GM23338 (cell line): ENCODE measurements around the gene SF3A1. TPM values are rescaled to one million over a fixed set of nuclear protein-coding genes. Genes with fewer than 3 reads are reported as not detected.

Experiments
- ATAC-seq: fragments of 200-7000 bp; cut with Tn5 transposase; 3 replicates; pipeline ENCODE4 v1.9.1; 2020
- DNase-seq: peaks from one replicate; pipeline ENCODE4 v3.0.0-alpha.2; 2015; ENCODE audit warnings: low spot score
- H2AFZ ChIP-seq: fragments of 200-600 bp; sonication (generic); 2 replicates; pipeline ENCODE4 v1.8.0; 2016; ENCODE audit warnings: antibody characterized with exemption, mild to moderate bottlenecking, moderate library complexity
- H3F3A ChIP-seq: fragments of 200-600 bp; sonication (generic); replicated peaks from 2 replicates; pipeline ENCODE4 v1.8.0; 2017; ENCODE audit warnings: antibody characterized with exemption, mixed run types, low read depth
- H3K27ac ChIP-seq: fragments of 200-600 bp; sonication (generic); 2 replicates; pipeline ENCODE4 v1.6.1; 2016; ENCODE audit warnings: low read depth
- H3K27me3 ChIP-seq: fragments of 200-600 bp; sonication (generic); 2 replicates; pipeline ENCODE4 v1.8.0; 2016; ENCODE audit warnings: mild to moderate bottlenecking, mixed run types, moderate library complexity; ENCODE audit not compliant: insufficient read depth
- H3K36me3 ChIP-seq: fragments of 200-600 bp; sonication (generic); 2 replicates; pipeline ENCODE4 v1.8.0; 2016; ENCODE audit warnings: mild to moderate bottlenecking; ENCODE audit not compliant: insufficient read depth
- H3K4me1 ChIP-seq: fragments of 200-600 bp; sonication (generic); 2 replicates; pipeline ENCODE4 v1.8.0; 2016; ENCODE audit warnings: mild to moderate bottlenecking, moderate library complexity; ENCODE audit not compliant: insufficient read depth
- H3K4me2 ChIP-seq: fragments of 200-600 bp; sonication (generic); 2 replicates; pipeline ENCODE4 v1.7.1; 2017; ENCODE audit warnings: mixed run types
- H3K4me3 ChIP-seq: fragments of 200-600 bp; sonication (generic); 2 replicates; pipeline ENCODE4 v1.6.1; 2016; ENCODE audit warnings: mixed run types
- H3K79me2 ChIP-seq: fragments of 200-600 bp; sonication (generic); replicated peaks from 2 replicates; pipeline ENCODE4 v1.8.0; 2017; ENCODE audit warnings: mild to moderate bottlenecking; ENCODE audit not compliant: insufficient read depth
- H3K9me2 ChIP-seq: fragments of 200-600 bp; sonication (generic); 2 replicates; pipeline ENCODE4 v1.8.0; 2017; ENCODE audit not compliant: insufficient read depth
- H4K20me1 ChIP-seq: fragments of 200-600 bp; sonication (generic); replicated peaks from 2 replicates; pipeline ENCODE4 v1.8.0; 2017; ENCODE audit warnings: mild to moderate bottlenecking; ENCODE audit not compliant: insufficient read depth
- H3K27ac Mint-ChIP-seq: 2 replicates; pipeline ENCODE4 v1.8.0; 2020; ENCODE audit warnings: inconsistent platforms, mild to moderate bottlenecking, moderate library complexity, mixed read lengths
- H3K27me3 Mint-ChIP-seq: 3 replicates; pipeline ENCODE4 v1.8.0; 2022; ENCODE audit warnings: low read depth, mild to moderate bottlenecking, moderate library complexity, mixed read lengths, inconsistent platforms; ENCODE audit not compliant: insufficient read depth, poor library complexity
- H3K36me3 Mint-ChIP-seq: 3 replicates; pipeline ENCODE4 v1.8.0; 2021; ENCODE audit warnings: low read depth, mild to moderate bottlenecking, inconsistent platforms, moderate library complexity, mixed read lengths
- H3K4me1 Mint-ChIP-seq: 3 replicates; pipeline ENCODE4 v1.8.0; 2020; ENCODE audit warnings: mild to moderate bottlenecking, inconsistent platforms, mixed read lengths
- H3K4me3 Mint-ChIP-seq: 3 replicates; pipeline ENCODE4 v1.8.0; 2021; ENCODE audit warnings: moderate library complexity, mild to moderate bottlenecking, inconsistent platforms, mixed read lengths
- H3K9me3 Mint-ChIP-seq: 3 replicates; pipeline ENCODE4 v1.8.0; 2020; ENCODE audit warnings: moderate library complexity, mild to moderate bottlenecking, inconsistent platforms, mixed read lengths
- CREB1 ChIP-seq: fragments of 250-450 bp; sonication (Bioruptor Pico); IDR thresholded peaks from 2 replicates; pipeline ENCODE4 v1.5.0; 2020; ENCODE audit warnings: low read depth, mild to moderate bottlenecking, moderate library complexity
- EZH2 ChIP-seq: fragments of 200-600 bp; sonication (generic); IDR thresholded peaks from one replicate; pipeline ENCODE4 v1.8.0; 2017; ENCODE audit warnings: antibody characterized with exemption, mild to moderate bottlenecking, low read depth; ENCODE audit not compliant: unreplicated experiment
- POLR2AphosphoS5 ChIP-seq: IDR thresholded peaks from 2 replicates; pipeline ENCODE4 v1.6.1; 2016; ENCODE audit warnings: antibody characterized with exemption, low read depth
- ZNF331 ChIP-seq: fragments of 250-450 bp; sonication (Bioruptor Pico); IDR thresholded peaks from 2 replicates; pipeline ENCODE4 v1.5.0; 2020; ENCODE audit warnings: low read depth, mild to moderate bottlenecking, moderate library complexity
- polyA plus RNA-seq: library from polyadenylated mRNA; unstranded; fragments of >200 nt; fragmentation: Nextera tagmentation; extraction: Ambion mirVana; gene quantifications from 2 replicates; pipeline ENCODE4 v1.2.1, GENCODE V29; 2016
- total RNA-seq: library from RNA; depleted of rRNA; stranded (reverse); fragments of >200 nt; shearing (Covaris generic); gene quantifications from 2 replicates; pipeline ENCODE4 v1.2.3, GENCODE V29; 2014
- TF ChIP-seq, protein P1 (sequence below): fragments of 250-450 bp; sonication (Bioruptor Pico); IDR thresholded peaks from 2 replicates; pipeline ENCODE4 v1.5.0; 2020; ENCODE audit warnings: mild to moderate bottlenecking, moderate library complexity

SF3A1 gene
- total and polyA plus RNA-seq, 2 experiments from 2014 or later = 107 to 108 TPM

DNA sequence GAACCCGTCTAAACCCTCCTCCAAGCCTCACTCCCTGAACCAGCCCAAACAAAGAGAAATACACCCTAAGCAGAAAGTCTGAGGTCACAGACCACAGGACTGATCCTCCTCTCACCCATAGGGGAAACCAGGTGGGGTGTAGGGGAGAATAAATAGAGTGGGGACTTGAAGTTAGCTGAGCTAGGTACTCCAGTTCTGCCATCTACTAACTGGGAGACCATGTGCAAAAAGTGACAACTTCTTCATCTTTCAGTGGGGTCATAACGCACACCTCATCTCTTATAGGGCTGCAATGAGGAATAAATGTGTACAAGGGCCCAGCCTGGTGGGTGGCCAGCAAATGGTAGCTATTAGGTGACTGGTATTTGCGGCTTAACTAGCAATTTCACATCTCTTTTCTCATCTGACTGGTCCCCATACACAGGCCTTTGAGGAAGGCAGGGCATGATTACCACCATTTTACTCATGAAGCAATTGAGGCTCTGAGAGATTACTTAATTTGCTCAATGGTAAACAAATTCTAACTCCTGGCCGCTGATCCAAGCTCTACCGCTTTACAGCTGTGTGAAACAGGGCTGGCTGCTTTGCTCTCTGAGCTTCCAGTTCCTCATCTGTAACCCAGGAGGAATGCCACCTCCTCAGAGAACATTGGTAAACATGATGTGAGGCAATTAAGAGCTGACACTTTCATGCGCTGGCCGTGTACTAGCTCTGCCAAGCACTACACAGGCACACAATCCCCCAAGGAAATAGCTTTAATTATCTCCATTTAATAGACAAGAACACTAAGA, 46.5 kb downstream of the SF3A1 start (continued):
- TF ChIP-seq, protein P1, sequence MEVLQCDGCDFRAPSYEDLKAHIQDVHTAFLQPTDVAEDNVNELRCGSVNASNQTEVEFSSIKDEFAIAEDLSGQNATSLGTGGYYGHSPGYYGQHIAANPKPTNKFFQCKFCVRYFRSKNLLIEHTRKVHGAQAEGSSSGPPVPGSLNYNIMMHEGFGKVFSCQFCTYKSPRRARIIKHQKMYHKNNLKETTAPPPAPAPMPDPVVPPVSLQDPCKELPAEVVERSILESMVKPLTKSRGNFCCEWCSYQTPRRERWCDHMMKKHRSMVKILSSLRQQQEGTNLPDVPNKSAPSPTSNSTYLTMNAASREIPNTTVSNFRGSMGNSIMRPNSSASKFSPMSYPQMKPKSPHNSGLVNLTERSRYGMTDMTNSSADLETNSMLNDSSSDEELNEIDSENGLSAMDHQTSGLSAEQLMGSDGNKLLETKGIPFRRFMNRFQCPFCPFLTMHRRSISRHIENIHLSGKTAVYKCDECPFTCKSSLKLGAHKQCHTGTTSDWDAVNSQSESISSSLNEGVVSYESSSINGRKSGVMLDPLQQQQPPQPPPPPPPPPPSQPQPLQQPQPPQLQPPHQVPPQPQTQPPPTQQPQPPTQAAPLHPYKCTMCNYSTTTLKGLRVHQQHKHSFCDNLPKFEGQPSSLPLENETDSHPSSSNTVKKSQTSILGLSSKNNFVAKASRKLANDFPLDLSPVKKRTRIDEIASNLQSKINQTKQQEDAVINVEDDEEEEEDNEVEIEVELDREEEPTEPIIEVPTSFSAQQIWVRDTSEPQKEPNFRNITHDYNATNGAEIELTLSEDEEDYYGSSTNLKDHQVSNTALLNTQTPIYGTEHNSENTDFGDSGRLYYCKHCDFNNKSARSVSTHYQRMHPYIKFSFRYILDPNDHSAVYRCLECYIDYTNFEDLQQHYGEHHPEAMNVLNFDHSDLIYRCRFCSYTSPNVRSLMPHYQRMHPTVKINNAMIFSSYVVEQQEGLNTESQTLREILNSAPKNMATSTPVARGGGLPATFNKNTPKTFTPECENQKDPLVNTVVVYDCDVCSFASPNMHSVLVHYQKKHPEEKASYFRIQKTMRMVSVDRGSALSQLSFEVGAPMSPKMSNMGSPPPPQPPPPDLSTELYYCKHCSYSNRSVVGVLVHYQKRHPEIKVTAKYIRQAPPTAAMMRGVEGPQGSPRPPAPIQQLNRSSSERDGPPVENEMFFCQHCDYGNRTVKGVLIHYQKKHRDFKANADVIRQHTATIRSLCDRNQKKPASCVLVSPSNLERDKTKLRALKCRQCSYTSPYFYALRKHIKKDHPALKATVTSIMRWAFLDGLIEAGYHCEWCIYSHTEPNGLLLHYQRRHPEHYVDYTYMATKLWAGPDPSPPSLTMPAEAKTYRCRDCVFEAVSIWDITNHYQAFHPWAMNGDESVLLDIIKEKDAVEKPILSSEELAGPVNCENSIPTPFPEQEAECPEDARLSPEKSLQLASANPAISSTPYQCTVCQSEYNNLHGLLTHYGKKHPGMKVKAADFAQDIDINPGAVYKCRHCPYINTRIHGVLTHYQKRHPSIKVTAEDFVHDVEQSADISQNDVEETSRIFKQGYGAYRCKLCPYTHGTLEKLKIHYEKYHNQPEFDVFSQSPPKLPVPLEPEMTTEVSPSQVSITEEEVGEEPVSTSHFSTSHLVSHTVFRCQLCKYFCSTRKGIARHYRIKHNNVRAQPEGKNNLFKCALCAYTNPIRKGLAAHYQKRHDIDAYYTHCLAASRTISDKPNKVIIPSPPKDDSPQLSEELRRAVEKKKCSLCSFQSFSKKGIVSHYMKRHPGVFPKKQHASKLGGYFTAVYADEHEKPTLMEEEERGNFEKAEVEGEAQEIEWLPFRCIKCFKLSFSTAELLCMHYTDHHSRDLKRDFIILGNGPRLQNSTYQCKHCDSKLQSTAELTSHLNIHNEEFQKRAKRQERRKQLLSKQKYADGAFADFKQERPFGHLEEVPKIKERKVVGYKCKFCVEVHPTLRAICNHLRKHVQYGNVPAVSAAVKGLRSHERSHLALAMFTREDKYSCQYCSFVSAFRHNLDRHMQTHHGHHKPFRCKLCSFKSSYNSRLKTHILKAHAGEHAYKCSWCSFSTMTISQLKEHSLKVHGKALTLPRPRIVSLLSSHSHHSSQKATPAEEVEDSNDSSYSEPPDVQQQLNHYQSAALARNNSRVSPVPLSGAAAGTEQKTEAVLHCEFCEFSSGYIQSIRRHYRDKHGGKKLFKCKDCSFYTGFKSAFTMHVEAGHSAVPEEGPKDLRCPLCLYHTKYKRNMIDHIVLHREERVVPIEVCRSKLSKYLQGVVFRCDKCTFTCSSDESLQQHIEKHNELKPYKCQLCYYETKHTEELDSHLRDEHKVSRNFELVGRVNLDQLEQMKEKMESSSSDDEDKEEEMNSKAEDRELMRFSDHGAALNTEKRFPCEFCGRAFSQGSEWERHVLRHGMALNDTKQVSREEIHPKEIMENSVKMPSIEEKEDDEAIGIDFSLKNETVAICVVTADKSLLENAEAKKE (CRISPR knock-in tag) = no peak
- TF ChIP-seq ZNF331 (CRISPR knock-in tag) (no peak), CREB1 (CRISPR knock-in tag) (no peak), EZH2 (no peak), POLR2AphosphoS5 (no peak)

DNA sequence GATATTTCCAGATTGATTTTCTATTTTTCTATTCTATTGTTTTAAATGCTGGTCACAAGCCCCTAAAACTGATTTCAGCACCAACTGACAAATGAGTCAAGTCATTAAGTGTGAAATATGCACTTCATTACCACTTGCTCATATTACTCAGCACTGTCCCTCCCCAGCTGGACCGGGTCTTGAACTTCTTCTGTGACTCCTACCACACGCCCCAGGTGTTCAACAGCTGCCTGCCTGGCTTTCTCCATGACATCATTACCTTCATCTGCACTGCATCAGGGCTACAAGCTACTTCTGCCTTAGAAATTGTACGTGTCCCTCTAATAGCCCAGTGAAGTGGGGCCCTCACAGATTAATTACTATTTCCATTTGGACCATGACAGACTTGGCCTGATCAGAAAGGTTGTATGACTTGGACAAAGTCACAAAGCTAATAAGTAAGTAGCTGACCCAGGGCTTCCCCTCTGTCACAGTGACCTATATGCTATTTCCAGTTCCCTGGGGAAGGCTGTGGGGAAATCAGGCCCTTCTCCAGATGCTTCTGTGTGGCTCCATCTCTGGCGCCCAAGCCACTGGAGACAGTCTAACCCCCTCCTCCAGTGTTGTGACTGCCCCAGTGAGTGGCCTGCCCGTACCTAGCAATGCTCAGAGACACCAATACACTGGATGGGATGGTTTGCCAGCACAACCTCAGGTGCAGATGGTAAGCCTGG, 48.0 kb downstream of the SF3A1 start:
- no peak overlapping the region for H3K4me2 ChIP-seq
- H3K36me3 ChIP-seq = no peaks in the 10 kb centered on the region
- Mint-ChIP-seq H3K27ac (no peak overlapping the region), H3K27me3 (peaks cover 3% of the 10 kb centered on the region), H3K36me3 (no peaks in the 10 kb centered on the region), H3K4me3 (no peak overlapping the region), H3K4me1 (peaks cover 11% of the 10 kb centered on the region), H3K9me3 (no peaks in the 10 kb centered on the region)
- no peaks in the 10 kb centered on the region for H3K9me2 ChIP-seq
- no peaks in the 10 kb centered on the region for H3K79me2 ChIP-seq
- H3F3A ChIP-seq = no peaks in the 10 kb centered on the region
- no peaks in the 10 kb centered on the region for H3K27me3 ChIP-seq
- no peak overlapping the region for H3K4me3 ChIP-seq
- no peak overlapping the region for H2AFZ ChIP-seq
- DNase-seq = no peak
- H3K4me1 ChIP-seq = peaks cover 4% of the 10 kb centered on the region; the same call in 1 of the 2 replicates
- peaks cover 3% of the 10 kb centered on the region for H4K20me1 ChIP-seq
- H3K27ac ChIP-seq = no peak overlapping the region
- TF ChIP-seq CREB1 (CRISPR knock-in tag) = no peak
- ATAC-seq = no peak
